MM.1S (cell line): ENCODE data around the gene POLG.

Source experiments
- DNase-seq: peaks from one replicate; pipeline ENCODE4 v3.0.0-alpha.2; 2015
- H2AFZ ChIP-seq: fragments of 300-600 bp; sonication (generic); 2 replicates; pipeline ENCODE4 v1.6.0; 2016; ENCODE audit warnings: antibody characterized with exemption, low read length
- H3F3A ChIP-seq: fragments of 300-600 bp; sonication (generic); 2 replicates; pipeline ENCODE4 v1.6.1; 2016; ENCODE audit warnings: mild to moderate bottlenecking, antibody characterized with exemption, low read length, moderate library complexity, mixed read lengths; ENCODE audit not compliant: insufficient read depth
- H3K27ac ChIP-seq: fragments of 300-600 bp; sonication (generic); 2 replicates; pipeline ENCODE4 v1.5.1; 2016; ENCODE audit warnings: mild to moderate bottlenecking, low read length
- H3K27me3 ChIP-seq: fragments of 300-600 bp; sonication (generic); replicated peaks from 2 replicates; pipeline ENCODE4 v1.6.0; 2016; ENCODE audit warnings: low read length; ENCODE audit not compliant: insufficient read depth
- H3K36me3 ChIP-seq: fragments of 300-600 bp; sonication (generic); replicated peaks from 2 replicates; pipeline ENCODE4 v1.6.1; 2016; ENCODE audit warnings: mild to moderate bottlenecking, low read length, mixed read lengths; ENCODE audit not compliant: insufficient read depth
- H3K4me1 ChIP-seq: fragments of 300-600 bp; sonication (generic); 2 replicates; pipeline ENCODE4 v1.6.1; 2016; ENCODE audit warnings: low read length, mixed read lengths
- H3K4me2 ChIP-seq: fragments of 300-600 bp; sonication (generic); 2 replicates; pipeline ENCODE4 v1.6.0; 2016; ENCODE audit warnings: low read depth, low read length
- H3K4me3 ChIP-seq: fragments of 300-600 bp; sonication (generic); 2 replicates; pipeline ENCODE4 v1.5.1; 2016; ENCODE audit warnings: low read length, mixed read lengths
- H3K79me2 ChIP-seq: fragments of 300-600 bp; sonication (generic); 2 replicates; pipeline ENCODE4 v1.6.1; 2016; ENCODE audit warnings: mixed run types, low read length, mixed read lengths
- H3K9ac ChIP-seq: fragments of 300-600 bp; sonication (generic); 2 replicates; pipeline ENCODE4 v1.6.1; 2016; ENCODE audit warnings: low read length, mixed read lengths
- H3K9me2 ChIP-seq: fragments of 300-600 bp; sonication (generic); replicated peaks from 2 replicates; pipeline ENCODE4 v1.6.1; 2016; ENCODE audit warnings: mild to moderate bottlenecking, low read length, mixed read lengths; ENCODE audit not compliant: insufficient read depth
- H3K9me3 ChIP-seq: fragments of 300-600 bp; sonication (generic); replicated peaks from 2 replicates; pipeline ENCODE4 v1.6.1; 2016; ENCODE audit warnings: mild to moderate bottlenecking, low read length, mixed read lengths; ENCODE audit not compliant: insufficient read depth
- H4K20me1 ChIP-seq: fragments of 300-600 bp; sonication (generic); 2 replicates; pipeline ENCODE4 v1.6.1; 2016; ENCODE audit warnings: mild to moderate bottlenecking, low read length, moderate library complexity, mixed read lengths; ENCODE audit not compliant: insufficient read depth
- CTCF ChIP-seq: fragments of 300-600 bp; sonication (generic); IDR thresholded peaks from 2 replicates; pipeline ENCODE4 v1.5.1; 2016; ENCODE audit warnings: antibody characterized with exemption, low read length, mixed read lengths
- EZH2 ChIP-seq: fragments of 300-600 bp; sonication (generic); optimal IDR thresholded peaks from 2 replicates; pipeline ENCODE3; 2017; ENCODE audit warnings: low read depth, mild to moderate bottlenecking, antibody characterized with exemption, low read length, mixed read lengths
- EZH2phosphoT487 ChIP-seq: fragments of 300-600 bp; sonication (generic); IDR thresholded peaks from 2 replicates; pipeline ENCODE4 v1.6.1; 2018; ENCODE audit warnings: antibody characterized with exemption, low read length

The POLG gene

DNA sequence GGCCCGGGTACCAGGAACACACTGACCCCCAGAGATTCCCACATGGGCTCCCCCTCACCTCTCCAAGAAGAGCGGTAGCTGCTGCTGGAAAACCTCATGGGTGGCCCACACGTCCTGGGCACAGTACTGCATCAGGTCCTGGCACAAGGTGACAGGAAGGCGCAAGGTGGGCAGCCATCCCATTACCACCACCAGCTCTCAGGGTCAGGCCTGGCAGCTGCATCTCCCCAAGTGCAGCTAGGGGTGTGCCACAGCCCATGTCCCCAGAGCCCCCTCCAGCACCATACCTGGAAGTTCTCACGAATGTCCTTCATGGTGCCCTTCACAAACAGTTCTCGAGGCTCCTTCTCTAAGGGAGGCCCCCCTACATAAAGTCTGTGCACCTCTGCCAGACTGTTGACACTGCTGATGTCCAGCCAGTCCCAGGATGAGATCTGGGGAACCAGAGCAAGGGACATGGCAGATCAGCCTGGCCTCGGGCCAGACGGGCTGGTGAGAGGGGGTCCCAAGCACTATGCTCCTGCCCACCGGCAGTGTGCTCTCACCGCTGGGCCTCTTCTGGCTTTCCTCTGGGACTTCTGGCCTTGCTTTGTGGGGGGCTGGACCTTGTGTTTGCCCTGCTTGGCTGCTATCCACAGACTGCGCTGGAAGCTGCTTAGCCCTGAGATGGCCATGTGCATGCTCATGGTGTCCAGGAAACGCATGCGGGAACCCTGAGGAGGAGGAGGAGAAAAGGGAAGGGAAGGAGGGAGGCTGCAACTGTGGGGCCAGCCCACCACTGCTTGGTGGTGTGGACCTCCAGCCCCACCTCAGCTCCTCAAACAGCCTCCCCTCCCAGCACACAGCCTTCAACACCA is 6.0 kb downstream of the POLG start:
- peaks cover 56% of the 10 kb centered on the region for H3K36me3 ChIP-seq
- H3K4me1 ChIP-seq = peaks cover 27% of the 10 kb centered on the region
- no peaks in the 10 kb centered on the region for H3K9me3 ChIP-seq
- no peak overlapping the region for H3K4me3 ChIP-seq
- no peak overlapping the region for H3K4me2 ChIP-seq
- H3K27me3 ChIP-seq = no peaks in the 10 kb centered on the region
- no peak for TF ChIP-seq EZH2phosphoT487
- TF ChIP-seq CTCF = no peak
- TF ChIP-seq EZH2 = no peak
- H3K9ac ChIP-seq = no peak overlapping the region
- no peak overlapping the region for H3K27ac ChIP-seq
- no peak for DNase-seq
- no peaks in the 10 kb centered on the region for H3F3A ChIP-seq
- no peak overlapping the region for H2AFZ ChIP-seq
- peaks cover 9% of the 10 kb centered on the region for H4K20me1 ChIP-seq
- H3K79me2 ChIP-seq = peaks cover 84% of the 10 kb centered on the region
- no peaks in the 10 kb centered on the region for H3K9me2 ChIP-seq

GRCh38 chr15:89327113-89327512 is 7.5 kb downstream of the POLG start:
- no peak overlapping the region for H2AFZ ChIP-seq
- no peaks in the 10 kb centered on the region for H3K9me3 ChIP-seq
- H3K79me2 ChIP-seq = peaks cover 76% of the 10 kb centered on the region
- peaks cover 47% of the 10 kb centered on the region for H3K36me3 ChIP-seq
- no peak overlapping the region for H3K4me3 ChIP-seq
- H3K27me3 ChIP-seq = no peaks in the 10 kb centered on the region
- peaks cover 14% of the 10 kb centered on the region for H3K4me1 ChIP-seq
- no peaks in the 10 kb centered on the region for H3F3A ChIP-seq
- H3K27ac ChIP-seq = no peak overlapping the region
- H3K9ac ChIP-seq = no peak overlapping the region
- no peak overlapping the region for H3K4me2 ChIP-seq
- H4K20me1 ChIP-seq = peaks cover 8% of the 10 kb centered on the region
- H3K9me2 ChIP-seq = no peaks in the 10 kb centered on the region
- DNase-seq = no peak
- TF ChIP-seq EZH2 (no peak), CTCF (no peak), EZH2phosphoT487 (no peak)

- Histone ChIP-seq H3K9me3 (no peaks in the 10 kb centered on the region), H3K27ac (no peak overlapping the region), H3F3A (no peaks in the 10 kb centered on the region), H3K36me3 (peaks cover 39% of the 10 kb centered on the region), H3K79me2 (peaks cover 73% of the 10 kb centered on the region), H3K9ac (no peak overlapping the region), H3K27me3 (no peaks in the 10 kb centered on the region), H2AFZ (no peak overlapping the region), H3K4me2 (no peak overlapping the region), H3K9me2 (no peaks in the 10 kb centered on the region), H4K20me1 (no peaks in the 10 kb centered on the region; the same call in 1 of the 2 replicates), H3K4me1 (peaks cover 6% of the 10 kb centered on the region), H3K4me3 (no peak overlapping the region)
- TF ChIP-seq EZH2 (no peak), EZH2phosphoT487 (no peak), CTCF (no peak)
- DNase-seq = no peak
These were observed 8.3 kb downstream of the POLG start for GRCh38 chr15:89326316-89326715.
